Endothelial cell of umbilical vein (primary cell): ENCODE results near the gene CLNS1A. TPM values are rescaled to one million over a fixed set of nuclear protein-coding genes. Genes with fewer than 3 reads are reported as not detected.

Experiments used
- BruUV-seq: library from RNA; stranded (reverse); fragments of 400-500 nt; replicated peaks from 2 replicates; lab custom pipeline; 2021; lab: Mats Ljungman, UMichigan
- CTCF ChIA-PET: fragments of 300-600, 350-600 bp; sonication (Branson Sonifier 250); formaldehyde crosslinking; loops from one replicate; lab custom pipeline; 2021; ENCODE audit warnings: antibody characterized with exemption, inconsistent platforms; lab: Charles Lee
- POLR2A ChIA-PET: fragments of 300-600, 350-600 bp; sonication (Branson Sonifier 250); formaldehyde crosslinking; loops from one replicate; lab custom pipeline; 2021; ENCODE audit warnings: antibody characterized with exemption, inconsistent platforms; lab: Charles Lee
- DNase-seq: peaks from one replicate; pipeline ENCODE4 v3.0.0-alpha.2; 2011; ENCODE audit warnings: low read depth, low spot score
- FAIRE-seq: peaks from 2 replicates; lab custom pipeline; 2011; peaks lifted over from hg19 to GRCh38; lab: Jason Lieb, UNC
- H2AFZ ChIP-seq: 2 replicates; pipeline ENCODE4 v1.6.0; 2012; ENCODE audit warnings: low read depth, low read length, control low read depth, inconsistent platforms
- H3K27ac ChIP-seq: 2 replicates; pipeline ENCODE4 v1.5.1; 2011; ENCODE audit warnings: low read depth, mild to moderate bottlenecking, control low read depth, low read length, moderate library complexity; ENCODE audit not compliant: insufficient read depth
- H3K27me3 ChIP-seq, 2 experiments: 2 replicates each; pipeline versions ENCODE4 v1.6.0 to v1.6.1; 2011; ENCODE audit warnings: low read length in 2 of 2, mixed read lengths in 1 of 2; ENCODE audit not compliant: control insufficient read depth in 2 of 2, insufficient read depth in 2 of 2
- H3K36me3 ChIP-seq, 2 experiments: 2 replicates in 1 of 2; 3 replicates in 1 of 2; pipeline ENCODE4 v1.5.1; 2011; ENCODE audit warnings: low read length in 2 of 2, mild to moderate bottlenecking in 1 of 2, moderate library complexity in 1 of 2; ENCODE audit not compliant: control insufficient read depth in 2 of 2, insufficient read depth in 2 of 2; ENCODE audit errors: extremely low read depth in 1 of 2
- H3K4me1 ChIP-seq: 3 replicates; pipeline ENCODE4 v1.5.1; 2011; ENCODE audit warnings: mild to moderate bottlenecking, low read length; ENCODE audit not compliant: control insufficient read depth, insufficient read depth; ENCODE audit errors: extremely low read depth
- H3K4me2 ChIP-seq: 2 replicates; pipeline ENCODE4 v1.6.1; 2011; ENCODE audit warnings: low read length, control low read depth, mixed read lengths; ENCODE audit not compliant: insufficient read depth
- H3K4me3 ChIP-seq, 3 experiments: fragments of 200-600 bp in 1 of 3; sonication (generic), shearing (Covaris generic) in 1 of 3; replicated peaks in 1 of 3; 2 replicates each; pipeline ENCODE4 v1.5.1; 2011 to 2016; ENCODE audit warnings: control low read depth in 3 of 3, low read length in 3 of 3, mild to moderate bottlenecking in 2 of 3, inconsistent platforms in 1 of 3, low read depth in 1 of 3, moderate library complexity in 1 of 3; ENCODE audit not compliant: insufficient read depth in 1 of 3
- H3K79me2 ChIP-seq: 2 replicates; pipeline ENCODE4 v1.6.0; 2012; ENCODE audit warnings: low read length, inconsistent platforms; ENCODE audit not compliant: control insufficient read depth, insufficient read depth
- H3K9ac ChIP-seq: replicated peaks from 2 replicates; pipeline ENCODE3; 2011; ENCODE audit warnings: low read length, control low read depth; ENCODE audit not compliant: insufficient read depth; ENCODE audit errors: extremely low read depth
- H3K9me1 ChIP-seq: replicated peaks from 3 replicates; pipeline ENCODE4 v1.6.0; 2011; ENCODE audit warnings: mild to moderate bottlenecking, low read length; ENCODE audit not compliant: control insufficient read depth, insufficient read depth; ENCODE audit errors: extremely low read depth
- H3K9me3 ChIP-seq: replicated peaks from 2 replicates; pipeline ENCODE4 v1.5.1; 2012; ENCODE audit warnings: low read length, inconsistent platforms; ENCODE audit not compliant: control insufficient read depth, insufficient read depth
- H4K20me1 ChIP-seq: replicated peaks from 2 replicates; pipeline ENCODE3; 2011; ENCODE audit warnings: mild to moderate bottlenecking, low read length; ENCODE audit not compliant: control insufficient read depth, insufficient read depth; ENCODE audit errors: extremely low read depth
- EZH2 ChIP-seq: IDR thresholded peaks from 2 replicates; pipeline ENCODE4 v1.6.1; 2012; ENCODE audit warnings: borderline replicate concordance, low read depth, mild to moderate bottlenecking, moderate library complexity, low read length, inconsistent platforms; ENCODE audit not compliant: severe bottlenecking
- FOS ChIP-seq: IDR thresholded peaks from 2 replicates; pipeline ENCODE4 v1.6.1; 2011; ENCODE audit warnings: mild to moderate bottlenecking, low read length, moderate library complexity, borderline replicate concordance; ENCODE audit not compliant: insufficient read depth
- GATA2 ChIP-seq: IDR thresholded peaks from 2 replicates; pipeline ENCODE4 v1.7.0; 2011; ENCODE audit warnings: low read depth, mild to moderate bottlenecking, moderate library complexity, mixed read lengths, low read length; ENCODE audit not compliant: insufficient read length, insufficient read depth
- JUN ChIP-seq: IDR thresholded peaks from 2 replicates; pipeline ENCODE4 v1.6.1; 2011; ENCODE audit warnings: borderline replicate concordance, low read depth; ENCODE audit not compliant: insufficient read length, insufficient read depth
- MYC ChIP-seq: IDR thresholded peaks from one replicate; pipeline ENCODE4 v1.6.1; 2011; ENCODE audit warnings: mild to moderate bottlenecking, low read depth, low read length
- POLR2A ChIP-seq: IDR thresholded peaks from 2 replicates; pipeline ENCODE4 v1.6.1; 2012; ENCODE audit warnings: low read depth, mild to moderate bottlenecking, control low read depth, low read length
- POLR2AphosphoS5 ChIP-seq: IDR thresholded peaks from 2 replicates; pipeline ENCODE4 v1.6.1; 2012; ENCODE audit warnings: low read depth, mild to moderate bottlenecking, control low read depth, low read length, moderate library complexity; ENCODE audit not compliant: insufficient read depth
- dilution Hi-C: fragments of 300-500 bp; cut with MboI; formaldehyde crosslinking; loops from one replicate; pipeline ENCODE4 v1.15.0; 2019; ENCODE audit warnings: low sequenced_read_pairs; ENCODE audit not compliant: extremely low pct_ligation_motif_present
- intact Hi-C: fragments of 100-400 bp; cut with micrococcal nuclease; formaldehyde crosslinking; loops from one replicate; pipeline ENCODE4 v1.10.0; 2022
- polyA plus RNA-seq, 4 experiments: library from polyadenylated mRNA; depleted of rRNA in 3 of 4; stranded (reverse) in 3 of 4; unstranded in 1 of 4; fragments of >200 nt; gene quantifications; 2 replicates each; pipeline versions ENCODE4 v1.2.1 to v1.2.3, GENCODE V29; 2011 to 2012; ENCODE audit warnings: missing spikeins in 1 of 4
- total RNA-seq: library from RNA; stranded (reverse); gene quantifications from 2 replicates; pipeline ENCODE4 v1.2.3, GENCODE V29; 2021
- TF ChIP-seq, protein P1 (sequence below), 2 donors: IDR thresholded peaks; 1 replicate in 1 of 2; 2 replicates in 1 of 2; pipeline ENCODE4 v1.5.1; 2011; ENCODE audit warnings: low read length in 2 of 2, mild to moderate bottlenecking in 2 of 2, moderate library complexity in 2 of 2, control low read depth in 1 of 2, inconsistent platforms in 1 of 2, low read depth in 1 of 2; ENCODE audit not compliant: insufficient read depth in 1 of 2; ENCODE audit errors: extremely low read depth in 1 of 2
- TF ChIP-seq, protein P2 (sequence below): IDR thresholded peaks from 2 replicates; pipeline ENCODE4 v1.6.1; 2011; ENCODE audit not compliant: insufficient read depth, insufficient read length

Gene CLNS1A
- total and polyA plus RNA-seq, 2 donors (not counting 3 experiments of a cell fraction or from before 2014, with no cell fraction given): 84.5 to 99.7 TPM

DNA sequence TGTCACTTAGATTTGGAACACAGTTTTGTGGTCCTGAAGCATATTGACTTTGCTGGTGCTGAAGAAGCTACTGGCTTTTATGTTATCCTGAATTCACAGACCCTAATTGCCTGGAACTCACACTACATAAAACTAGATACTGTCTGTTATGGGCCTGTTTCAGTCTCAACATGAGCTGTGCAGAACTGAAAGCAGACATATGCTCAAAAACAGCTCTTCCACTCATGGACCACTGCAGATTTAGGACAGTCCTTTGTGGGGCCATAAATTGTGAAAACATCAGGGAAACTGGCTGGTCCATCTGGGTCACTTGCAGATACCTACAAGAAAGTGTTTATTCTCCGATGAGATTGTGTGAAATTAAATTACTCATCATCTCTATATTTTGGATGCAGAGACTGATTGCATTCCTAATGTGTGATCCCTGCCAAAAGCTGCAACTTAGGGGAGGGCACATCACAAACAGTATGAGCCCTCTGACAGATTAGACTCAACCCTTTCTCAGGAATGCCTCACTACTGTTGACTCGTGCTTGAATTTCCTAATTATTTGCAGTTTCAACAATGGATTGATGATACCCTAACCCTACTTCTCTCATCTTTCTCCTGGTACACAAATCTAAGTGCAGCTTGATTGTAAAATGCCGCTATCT lies 10.2 kb upstream of the CLNS1A start:
- intact Hi-C loops (no loop called here), dilution Hi-C loops (no loop called here)
- CTCF ChIA-PET: interaction anchor here (1.4 kb wide), 1 partner anchor 398 kb away, joined by 3 read pairs; no protein-coding TSS in a partner anchor
- H3K9me3 ChIP-seq: no peaks in the 10 kb centered on the region
- H3K9me1 ChIP-seq: no peaks in the 10 kb centered on the region
- H3K36me3 ChIP-seq: no peaks in the 10 kb centered on the region
- DNase-seq: no peak
- no peak for FAIRE-seq
- H3K9ac ChIP-seq: no peak overlapping the region
- H3K4me1 ChIP-seq: no peaks in the 10 kb centered on the region
- BruUV-seq: no TSS peak
- H3K27ac ChIP-seq: no peak overlapping the region
- H4K20me1 ChIP-seq: no peaks in the 10 kb centered on the region
- no peaks in the 10 kb centered on the region for H3K79me2 ChIP-seq
- H3K4me2 ChIP-seq: no peak overlapping the region
- H3K27me3 ChIP-seq: no peaks in the 10 kb centered on the region
- TF ChIP-seq EZH2 (no peak), FOS (no peak), MYC (no peak), POLR2A (no peak), POLR2AphosphoS5 (no peak), JUN (no peak), GATA2 (no peak)
- TF ChIP-seq, protein P1, sequence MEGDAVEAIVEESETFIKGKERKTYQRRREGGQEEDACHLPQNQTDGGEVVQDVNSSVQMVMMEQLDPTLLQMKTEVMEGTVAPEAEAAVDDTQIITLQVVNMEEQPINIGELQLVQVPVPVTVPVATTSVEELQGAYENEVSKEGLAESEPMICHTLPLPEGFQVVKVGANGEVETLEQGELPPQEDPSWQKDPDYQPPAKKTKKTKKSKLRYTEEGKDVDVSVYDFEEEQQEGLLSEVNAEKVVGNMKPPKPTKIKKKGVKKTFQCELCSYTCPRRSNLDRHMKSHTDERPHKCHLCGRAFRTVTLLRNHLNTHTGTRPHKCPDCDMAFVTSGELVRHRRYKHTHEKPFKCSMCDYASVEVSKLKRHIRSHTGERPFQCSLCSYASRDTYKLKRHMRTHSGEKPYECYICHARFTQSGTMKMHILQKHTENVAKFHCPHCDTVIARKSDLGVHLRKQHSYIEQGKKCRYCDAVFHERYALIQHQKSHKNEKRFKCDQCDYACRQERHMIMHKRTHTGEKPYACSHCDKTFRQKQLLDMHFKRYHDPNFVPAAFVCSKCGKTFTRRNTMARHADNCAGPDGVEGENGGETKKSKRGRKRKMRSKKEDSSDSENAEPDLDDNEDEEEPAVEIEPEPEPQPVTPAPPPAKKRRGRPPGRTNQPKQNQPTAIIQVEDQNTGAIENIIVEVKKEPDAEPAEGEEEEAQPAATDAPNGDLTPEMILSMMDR (IDR thresholded peaks at IDR 0.05; ENCODE audit: extremely low read depth in 1 of 2, insufficient read depth in 1 of 2, low read depth in 1 of 2, low read length in 2 of 2): no peak
- TF ChIP-seq, protein P2, sequence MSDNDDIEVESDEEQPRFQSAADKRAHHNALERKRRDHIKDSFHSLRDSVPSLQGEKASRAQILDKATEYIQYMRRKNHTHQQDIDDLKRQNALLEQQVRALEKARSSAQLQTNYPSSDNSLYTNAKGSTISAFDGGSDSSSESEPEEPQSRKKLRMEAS: no peak
- no peak overlapping the region for H2AFZ ChIP-seq
- H3K4me3 ChIP-seq: no peak overlapping the region
- POLR2A ChIA-PET: no interaction called here
